HepG2 (cell line): Measurements from ENCODE around the gene ZCCHC17. TPM values are rescaled to one million over a fixed set of nuclear protein-coding genes. Genes with fewer than 3 reads are reported as not detected.

ENCODE experiments used
- ATAC-seq: fragments of 200-7000 bp; cut with Tn5 transposase; 3 replicates; pipeline ENCODE4 v1.9.1; 2020; ENCODE audit warnings: mild to moderate bottlenecking, moderate library complexity
- BruUV-seq: library from RNA; stranded (reverse); fragments of 400-500 nt; replicated peaks from 2 replicates; lab custom pipeline; 2021; lab: Mats Ljungman, UMichigan
- CTCF ChIA-PET: fragments of 300-600 bp; formaldehyde crosslinking; extraction: SDS; loops from one replicate; lab custom pipeline; 2021; ENCODE audit warnings: low total read pairs, inconsistent platforms, low intra/inter-chr PET ratio; lab: Yijun Ruan, JAX
- POLR2A ChIA-PET: fragments of 350-600 bp; sonication (Branson Sonifier 250); formaldehyde crosslinking; loops from one replicate; lab custom pipeline; 2020; ENCODE audit warnings: antibody characterized with exemption, inconsistent platforms; lab: Yijun Ruan, JAX
- DNase-seq: peaks from one replicate; pipeline ENCODE4 v3.0.0-alpha.2; 2015; ENCODE audit warnings: low spot score
- FAIRE-seq: peaks from 3 replicates; lab custom pipeline; 2011; peaks lifted over from hg19 to GRCh38; lab: Jason Lieb, UNC
- H2AFZ ChIP-seq: one replicate; pipeline ENCODE4 v1.6.1; 2011; ENCODE audit warnings: low read length, inconsistent platforms
- H3K27ac ChIP-seq: fragments of 300-600 bp; 3 replicates; pipeline ENCODE4 v1.8.0; 2011; ENCODE audit warnings: mixed run types, mild to moderate bottlenecking, mixed read lengths, low read length, inconsistent platforms; ENCODE audit not compliant: insufficient read depth; ENCODE audit errors: extremely low read length
- H3K27me3 ChIP-seq, 2 experiments: fragments of 200-600 bp in 1 of 2; 2 replicates in 1 of 2; 3 replicates in 1 of 2; pipeline versions ENCODE4 v1.6.0 to v1.8.0; 2011; ENCODE audit warnings: low read length in 2 of 2, mild to moderate bottlenecking in 2 of 2, moderate library complexity in 2 of 2, inconsistent platforms in 1 of 2; ENCODE audit not compliant: insufficient read depth in 2 of 2, control insufficient read depth in 1 of 2
- H3K36me3 ChIP-seq, 2 experiments: fragments of 200-600 bp in 1 of 2; replicated peaks in 1 of 2; 2 replicates in 1 of 2; 3 replicates in 1 of 2; pipeline versions ENCODE4 v1.5.1 to v1.8.0; 2011; ENCODE audit warnings: low read length in 2 of 2, inconsistent platforms in 1 of 2; ENCODE audit not compliant: insufficient read depth in 2 of 2, control insufficient read depth in 1 of 2
- H3K4me1 ChIP-seq: 2 replicates; pipeline ENCODE4 v1.5.1; 2012; ENCODE audit warnings: low read length, inconsistent platforms; ENCODE audit not compliant: insufficient read depth
- H3K4me2 ChIP-seq: 2 replicates; pipeline ENCODE4 v1.6.0; 2011; ENCODE audit warnings: low read depth, low read length, inconsistent platforms
- H3K4me3 ChIP-seq, 3 experiments: fragments of 200-600 bp in 1 of 3; sonication (generic), shearing (Covaris generic) in 1 of 3; replicated peaks in 1 of 3; 2 replicates each; pipeline ENCODE4 v1.5.1; 2011 to 2016; ENCODE audit warnings: low read length in 3 of 3, inconsistent platforms in 2 of 3, low read depth in 2 of 3, mild to moderate bottlenecking in 2 of 3, control low read depth in 1 of 3, mixed read lengths in 1 of 3; ENCODE audit not compliant: insufficient read depth in 1 of 3
- H3K79me2 ChIP-seq: one replicate; pipeline ENCODE4 v1.6.1; 2011; ENCODE audit warnings: low read length, inconsistent platforms; ENCODE audit not compliant: insufficient read depth
- H3K9ac ChIP-seq: 2 replicates; pipeline ENCODE4 v1.6.0; 2011; ENCODE audit warnings: mild to moderate bottlenecking, low read depth, low read length, inconsistent platforms; ENCODE audit not compliant: insufficient read depth
- H3K9me3 ChIP-seq: 2 replicates; pipeline ENCODE4 v1.5.1; 2012; ENCODE audit warnings: mild to moderate bottlenecking, low read length
- H4K20me1 ChIP-seq: 2 replicates; pipeline ENCODE4 v1.6.0; 2011; ENCODE audit warnings: inconsistent platforms, mild to moderate bottlenecking, low read length, moderate library complexity; ENCODE audit not compliant: insufficient read depth
- CCAR2 ChIP-seq: fragments of 200-400 bp; formaldehyde crosslinking; optimal IDR thresholded peaks from 2 replicates; pipeline ENCODE3; 2018; ENCODE audit warnings: low read depth, mild to moderate bottlenecking, low read length, moderate library complexity
- GTF2F1 ChIP-seq: fragments of 150-350 bp; IDR thresholded peaks from 2 replicates; pipeline ENCODE4 v1.6.1; 2014; ENCODE audit warnings: low read length
- NFE2L2 ChIP-seq: fragments of 150-350 bp; IDR thresholded peaks from 2 replicates; pipeline ENCODE4 v1.6.1; 2014; ENCODE audit warnings: low read length
- RBFOX2 ChIP-seq: fragments of 200-400 bp; formaldehyde crosslinking; IDR thresholded peaks from 2 replicates; pipeline ENCODE4 v1.6.1; 2017; ENCODE audit warnings: low read depth, mild to moderate bottlenecking, low read length
- SRSF4 ChIP-seq: fragments of 200-400 bp; formaldehyde crosslinking; IDR thresholded peaks from one replicate; pipeline ENCODE4 v1.6.1; 2018; ENCODE audit warnings: mild to moderate bottlenecking, low read depth, low read length, moderate library complexity; ENCODE audit not compliant: poor library complexity, severe bottlenecking
- WGBS: methylation state at CpG from one replicate; pipeline ENCODE4 v1.1.6; 2017; ENCODE audit warnings: low lambda C conversion rate; 5-methylcytosine and 5-hydroxymethylcytosine counted together
- in situ Hi-C: cut with HindIII; loops from 2 replicates; pipeline ENCODE4 v1.10.0; 2017; ENCODE audit warnings: low pct_unique_long_range_greater_than_20kb; ENCODE audit not compliant: extremely low pct_ligation_motif_present
- intact Hi-C: fragments of 100-400 bp; cut with micrococcal nuclease; formaldehyde crosslinking; loops from one replicate; pipeline ENCODE4 v1.10.0; 2022; ENCODE audit not compliant: unreplicated experiment
- polyA plus RNA-seq, 8 experiments: library from polyadenylated mRNA; depleted of rRNA in 3 of 8; stranded (reverse) in 7 of 8; unstranded in 1 of 8; fragments of >200 nt; fragmentation: Illumina TruSeq in 4 of 8; extraction: Trizol in 4 of 8; gene quantifications; 2 replicates each; pipeline versions ENCODE4 v1.2.1 to v1.2.3, GENCODE V29; 2011 to 2016; ENCODE audit warnings: low read depth in 4 of 8, missing spikeins in 1 of 8, mixed read lengths in 1 of 8; ENCODE audit not compliant: insufficient read depth in 1 of 8
- total RNA-seq, 5 experiments: library from RNA; depleted of rRNA; stranded (reverse); fragments of >200 nt; fragmentation: Illumina TruSeq; extraction: Trizol; gene quantifications; 2 replicates each; pipeline ENCODE4 v1.2.3, GENCODE V29; 2016; ENCODE audit warnings: low read depth in 1 of 5
- TF ChIP-seq, protein P1 (sequence below): sonication (generic); formaldehyde crosslinking; IDR thresholded peaks from 2 replicates; pipeline ENCODE4 v1.5.0; 2020; ENCODE audit warnings: mild to moderate bottlenecking, missing genetic modification reagents

The ZCCHC17 gene
- total and polyA plus RNA-seq, 2 of the 13 experiments (the other 11 are each of a cell fraction or from before 2014, with no cell fraction given), result 20.5 to 53.0 TPM

DNA sequence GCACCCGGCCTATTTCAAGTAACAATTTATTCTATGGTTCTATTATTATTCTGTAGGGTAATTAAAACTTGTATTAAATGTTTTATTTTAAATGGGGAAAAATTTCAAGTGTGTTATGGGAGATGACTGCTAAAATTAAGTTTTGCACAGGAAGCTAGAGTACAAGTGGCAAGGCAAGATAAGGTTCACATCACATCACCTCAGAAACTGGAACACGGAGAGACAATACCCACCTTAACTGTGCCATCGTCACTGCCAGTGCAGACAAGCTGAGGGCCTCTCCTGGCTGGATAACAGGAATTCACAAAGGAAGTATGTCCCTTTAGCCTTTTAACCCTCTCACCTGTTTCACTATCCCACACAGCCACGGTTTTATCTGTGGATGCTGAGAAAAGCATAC is 7.8 kb upstream of the ZCCHC17 start:
- no peak for FAIRE-seq
- CTCF ChIA-PET, result no interaction called here
- H3K27me3 ChIP-seq, result no peaks in the 10 kb centered on the region
- no peaks in the 10 kb centered on the region for H3K9me3 ChIP-seq
- H3K9ac ChIP-seq, result no peak overlapping the region
- no peak for TF ChIP-seq CCAR2
- TF ChIP-seq SRSF4, result no peak
- 0 out of 2 replicates have a peak, but pooled peaks have one; percentile 44 for TF ChIP-seq RBFOX2
- no peak for TF ChIP-seq GTF2F1
- TF ChIP-seq, protein P1, sequence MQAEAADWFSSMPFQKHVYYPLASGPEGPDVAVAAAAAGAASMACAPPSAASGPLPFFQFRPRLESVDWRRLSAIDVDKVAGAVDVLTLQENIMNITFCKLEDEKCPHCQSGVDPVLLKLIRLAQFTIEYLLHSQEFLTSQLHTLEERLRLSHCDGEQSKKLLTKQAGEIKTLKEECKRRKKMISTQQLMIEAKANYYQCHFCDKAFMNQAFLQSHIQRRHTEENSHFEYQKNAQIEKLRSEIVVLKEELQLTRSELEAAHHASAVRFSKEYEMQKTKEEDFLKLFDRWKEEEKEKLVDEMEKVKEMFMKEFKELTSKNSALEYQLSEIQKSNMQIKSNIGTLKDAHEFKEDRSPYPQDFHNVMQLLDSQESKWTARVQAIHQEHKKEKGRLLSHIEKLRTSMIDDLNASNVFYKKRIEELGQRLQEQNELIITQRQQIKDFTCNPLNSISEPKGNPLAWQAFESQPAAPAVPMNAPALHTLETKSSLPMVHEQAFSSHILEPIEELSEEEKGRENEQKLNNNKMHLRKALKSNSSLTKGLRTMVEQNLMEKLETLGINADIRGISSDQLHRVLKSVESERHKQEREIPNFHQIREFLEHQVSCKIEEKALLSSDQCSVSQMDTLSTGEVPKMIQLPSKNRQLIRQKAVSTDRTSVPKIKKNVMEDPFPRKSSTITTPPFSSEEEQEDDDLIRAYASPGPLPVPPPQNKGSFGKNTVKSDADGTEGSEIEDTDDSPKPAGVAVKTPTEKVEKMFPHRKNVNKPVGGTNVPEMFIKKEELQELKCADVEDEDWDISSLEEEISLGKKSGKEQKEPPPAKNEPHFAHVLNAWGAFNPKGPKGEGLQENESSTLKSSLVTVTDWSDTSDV, result no peak
- no peak for TF ChIP-seq NFE2L2
- TF ChIP-seq, all 625 proteins: peak for 1
- Histone ChIP-seq H3K4me1 (no peaks in the 10 kb centered on the region), H3K4me3 (no peak overlapping the region), H4K20me1 (no peaks in the 10 kb centered on the region), H3K79me2 (peaks cover 4% of the 10 kb centered on the region), H3K4me2 (no peak overlapping the region), H2AFZ (no peak overlapping the region), H3K27ac (no peak overlapping the region), H3K36me3 (peaks cover 23 to 70% of the 10 kb centered on the region in 2 experiments)
- BruUV-seq, result no TSS peak
- in situ Hi-C loops (no loop called here), intact Hi-C loops (no loop called here)
- 94% methylated on average over 4 of the region's 4 CpGs for WGBS
- ATAC-seq (no peak), DNase-seq (no peak)
- POLR2A ChIA-PET, result no interaction called here
